Brain pericyte (primary cell): ENCODE measurements around the gene AGPAT2.
"Not testable (repeated sequence)": the region's sequence is repeated elsewhere in the genome, so short reads cannot be mapped to it uniquely, and the experiment has no call there.

Source experiments
- DNase-seq: peaks from one replicate; pipeline ENCODE4 v3.0.0-alpha.2; 2012; ENCODE audit warnings: low read depth, low spot score

Gene AGPAT2

GRCh38 chr9:136720251-136720897, 33.1 kb upstream of the AGPAT2 start:
- DNase-seq: no peak

GRCh38 chr9:136719195-136719880, 32.1 kb upstream of the AGPAT2 start:
- DNase-seq: no peak

- DNase-seq: no peak
Observed at GRCh38 chr9:136718345-136719194, 31.3 kb upstream of the AGPAT2 start.

GRCh38 chr9:136717399-136717798, 30.1 kb upstream of the AGPAT2 start:
- DNase-seq: no peak

GRCh38 chr9:136714893-136715274, 27.6 kb upstream of the AGPAT2 start:
- no peak for DNase-seq

GRCh38 chr9:136714096-136714892, 27.0 kb upstream of the AGPAT2 start:
- DNase-seq: no peak

- DNase-seq: no peak
Observed at GRCh38 chr9:136713550-136713949, 26.3 kb upstream of the AGPAT2 start.

- no peak for DNase-seq
Observed at GRCh38 chr9:136712690-136713544, 25.7 kb upstream of the AGPAT2 start.

- no peak for DNase-seq
Observed at GRCh38 chr9:136711751-136712689, 24.8 kb upstream of the AGPAT2 start, which contains the start of gene DIPK1B. Gene DIPK1B, plus strand, starts transcription at chr9:136712572. Its CDS starts 94 bp downstream, at chr9:136712666.

GRCh38 chr9:136711219-136711648, 24.0 kb upstream of the AGPAT2 start:
- not testable (repeated sequence) for DNase-seq

GRCh38 chr9:136710543-136710942, 23.3 kb upstream of the AGPAT2 start:
- DNase-seq: no peak

GRCh38 chr9:136709454-136710109, 22.3 kb upstream of the AGPAT2 start:
- no peak for DNase-seq

GRCh38 chr9:136707849-136708517, 20.7 kb upstream of the AGPAT2 start:
- DNase-seq: no peak

GRCh38 chr9:136707011-136707410, 19.8 kb upstream of the AGPAT2 start:
- DNase-seq: no peak

- no peak for DNase-seq
Observed at GRCh38 chr9:136705564-136705963, 18.3 kb upstream of the AGPAT2 start.

- not testable (repeated sequence) for DNase-seq
Observed at GRCh38 chr9:136704741-136705140, 17.5 kb upstream of the AGPAT2 start.

- DNase-seq: no peak
Observed at GRCh38 chr9:136703276-136703860, 16.1 kb upstream of the AGPAT2 start.

- DNase-seq: no peak
Observed at GRCh38 chr9:136701668-136702053, 14.4 kb upstream of the AGPAT2 start.
